NCI-H446 (cell line): Measurements from ENCODE around the gene AGRP.
"Not testable (repeated sequence)": the region's sequence is repeated elsewhere in the genome, so short reads cannot be mapped to it uniquely, and the experiment has no call there.

Source experiments
- DNase-seq, 2 experiments: peaks; one replicate each; lab custom pipeline; 2025; lab: John Stamatoyannopoulos, UW

Gene AGRP

DNA sequence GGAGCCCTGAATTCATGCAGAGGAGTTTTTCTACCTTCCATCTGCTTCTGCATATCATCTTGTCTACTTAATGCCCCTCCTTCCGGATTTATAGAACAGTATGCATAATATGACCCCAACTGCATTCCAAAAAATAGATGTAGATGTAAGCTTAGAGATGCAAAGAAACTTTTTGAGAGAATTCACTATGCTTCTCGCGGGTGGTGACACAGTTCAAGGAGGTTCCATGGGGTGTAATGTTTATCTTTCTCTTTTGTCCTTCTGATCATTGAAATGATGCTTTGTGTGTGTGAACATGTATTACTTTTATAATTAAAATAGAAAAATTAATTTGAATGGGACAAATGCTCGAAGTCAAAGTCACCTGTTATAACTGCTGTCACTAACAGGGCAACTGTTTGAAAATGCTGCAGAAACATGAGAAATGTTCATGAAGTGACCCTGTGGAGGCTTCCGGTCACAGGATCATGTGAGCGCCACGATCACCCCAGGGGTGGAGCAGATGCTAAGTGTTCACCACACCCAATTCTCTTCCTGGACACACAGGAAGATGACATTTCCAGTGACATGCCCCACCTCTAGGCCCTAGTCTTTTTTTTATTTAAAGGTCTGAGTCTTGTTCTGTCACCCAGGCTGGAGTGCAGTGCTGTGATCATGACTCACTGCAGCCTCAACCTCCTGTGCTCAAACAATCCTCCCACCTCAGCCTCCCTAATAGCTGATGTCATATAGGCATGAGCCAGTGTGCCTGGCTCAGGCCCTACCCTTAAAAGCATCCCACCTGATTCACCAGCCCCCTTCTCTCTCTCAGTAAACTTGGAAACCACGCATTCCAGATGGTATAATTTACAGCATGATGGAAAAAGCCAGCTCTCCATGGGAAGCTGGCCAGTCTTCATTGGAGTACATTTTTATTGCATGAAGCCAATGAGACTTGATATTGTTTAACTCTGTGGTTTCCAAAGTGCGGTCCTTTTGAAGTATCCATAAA lies 21.0 kb upstream of the AGRP start:
- DNase-seq: peak; percentile 32 to 69

GRCh38 chr16:67499106-67499505 lies 15.8 kb upstream of the AGRP start:
- DNase-seq: peak; percentile 8 to 78

GRCh38 chr16:67490335-67491096 lies 7.2 kb upstream of the AGRP start:
- DNase-seq: no peak

GRCh38 chr16:67489401-67490083 lies 6.2 kb upstream of the AGRP start:
- DNase-seq: peak in 1 of 2 experiments; percentile 24

DNA sequence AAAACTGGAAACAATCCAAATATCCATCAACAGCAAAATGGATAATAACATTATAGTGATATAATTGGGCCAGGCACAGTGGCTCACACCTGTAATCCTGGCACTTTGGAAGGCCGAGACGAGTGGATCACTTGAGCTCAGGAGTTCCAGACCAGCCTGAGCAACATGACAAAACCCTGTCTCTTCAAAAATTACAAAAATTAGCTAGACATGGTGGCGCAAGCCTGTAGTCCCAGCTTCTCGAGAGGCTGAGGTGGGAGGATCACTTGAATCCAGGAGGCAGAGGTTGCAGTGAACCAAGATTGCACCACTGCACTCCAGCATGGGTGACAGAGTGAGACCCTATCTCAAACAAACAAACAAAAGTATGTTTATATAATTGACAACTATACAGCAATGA lies 4.2 kb upstream of the AGRP start:
- DNase-seq: not testable (repeated sequence)

DNA sequence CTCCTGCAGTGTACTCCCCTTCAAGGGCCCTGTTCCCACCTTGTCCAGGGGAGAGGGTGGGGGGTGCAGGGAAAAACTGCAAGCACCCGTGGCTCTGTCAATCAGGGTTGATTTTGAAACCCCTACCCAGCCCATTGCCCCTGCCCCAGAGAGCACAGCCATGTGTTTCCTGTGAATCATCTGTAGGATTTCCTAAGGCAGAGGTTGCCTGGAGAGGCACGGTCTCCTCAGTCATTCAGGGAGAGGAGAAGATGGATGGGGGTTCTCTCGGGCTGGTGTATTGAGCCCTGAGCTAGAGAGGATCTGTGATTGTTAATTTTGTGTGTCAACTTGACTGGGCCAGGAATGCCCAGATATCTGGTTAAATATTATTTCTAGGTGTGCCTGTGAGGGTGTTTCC lies 3.5 kb upstream of the AGRP start:
- DNase-seq: no peak

DNA sequence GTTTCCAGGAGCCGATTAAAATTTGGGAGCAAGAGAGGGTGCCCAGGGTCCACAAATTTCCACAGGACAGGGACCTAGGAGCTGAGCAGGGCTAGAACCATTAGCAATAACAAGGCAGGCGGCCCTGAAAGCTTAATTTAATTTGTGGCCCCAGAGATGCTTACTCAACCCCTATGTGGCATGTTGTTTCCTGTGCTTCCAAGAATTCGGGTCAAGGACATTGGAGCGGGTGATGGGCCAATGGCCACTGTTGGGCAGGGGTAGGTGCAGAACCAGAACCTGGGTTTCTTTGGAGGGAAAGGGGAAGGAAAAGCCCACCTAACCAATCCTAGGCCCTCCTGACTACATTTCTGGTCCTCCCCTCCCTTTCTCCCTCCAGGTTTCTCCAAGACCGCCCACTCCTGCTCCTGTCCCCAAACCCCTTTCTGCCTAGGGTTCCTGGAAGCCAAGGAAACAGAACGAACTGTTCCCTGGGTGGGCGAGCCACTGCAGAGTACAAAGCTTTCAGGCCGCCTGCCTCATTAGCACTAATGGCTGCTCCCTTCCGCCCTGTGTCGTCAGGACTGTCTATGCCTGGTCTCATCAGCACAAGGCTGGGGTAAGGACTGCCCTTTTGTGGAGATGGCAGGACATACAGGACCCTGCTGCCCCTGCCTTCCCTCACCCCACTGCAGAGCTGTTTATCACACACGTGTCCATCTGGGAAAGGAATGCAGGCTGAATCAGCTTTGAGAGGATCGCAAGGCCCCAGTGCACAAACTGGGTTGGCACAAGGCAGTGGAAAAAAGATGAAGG lies 581 bp upstream of the AGRP start:
- DNase-seq: no peak

DNA sequence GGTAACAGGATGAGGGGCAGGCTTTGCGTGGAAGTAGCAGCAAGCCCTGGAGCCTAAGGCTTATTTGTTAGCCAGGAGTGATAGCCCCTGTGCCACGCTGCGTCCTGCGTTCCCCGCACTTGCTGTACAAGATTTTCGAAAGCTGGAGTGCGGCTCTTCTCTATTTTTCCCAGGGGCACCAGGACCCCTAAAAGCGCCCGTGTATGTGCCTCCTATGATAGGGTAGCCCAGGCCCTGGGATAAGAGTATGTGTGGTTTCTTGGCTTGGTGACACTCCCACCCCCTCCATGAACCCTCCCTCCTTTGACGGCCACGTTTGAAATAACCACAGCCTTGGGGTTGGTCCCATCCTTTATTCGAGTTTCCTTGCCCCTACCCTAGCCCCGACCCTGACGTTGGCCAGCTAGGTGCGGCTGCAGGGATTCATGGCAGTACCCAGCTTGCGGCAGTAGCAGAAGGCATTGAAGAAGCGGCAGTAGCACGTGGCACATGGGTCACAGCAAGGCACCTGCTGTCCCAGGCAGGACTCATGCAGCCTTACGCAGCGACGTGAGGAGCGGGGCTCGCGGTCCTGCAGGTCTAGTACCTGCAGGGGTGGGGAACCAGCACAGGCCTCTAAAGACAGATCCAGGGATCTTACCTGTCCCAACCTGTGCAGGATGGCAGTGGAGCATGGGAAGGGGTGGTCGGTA lies 968 bp downstream of the AGRP start:
- no peak for DNase-seq

DNA sequence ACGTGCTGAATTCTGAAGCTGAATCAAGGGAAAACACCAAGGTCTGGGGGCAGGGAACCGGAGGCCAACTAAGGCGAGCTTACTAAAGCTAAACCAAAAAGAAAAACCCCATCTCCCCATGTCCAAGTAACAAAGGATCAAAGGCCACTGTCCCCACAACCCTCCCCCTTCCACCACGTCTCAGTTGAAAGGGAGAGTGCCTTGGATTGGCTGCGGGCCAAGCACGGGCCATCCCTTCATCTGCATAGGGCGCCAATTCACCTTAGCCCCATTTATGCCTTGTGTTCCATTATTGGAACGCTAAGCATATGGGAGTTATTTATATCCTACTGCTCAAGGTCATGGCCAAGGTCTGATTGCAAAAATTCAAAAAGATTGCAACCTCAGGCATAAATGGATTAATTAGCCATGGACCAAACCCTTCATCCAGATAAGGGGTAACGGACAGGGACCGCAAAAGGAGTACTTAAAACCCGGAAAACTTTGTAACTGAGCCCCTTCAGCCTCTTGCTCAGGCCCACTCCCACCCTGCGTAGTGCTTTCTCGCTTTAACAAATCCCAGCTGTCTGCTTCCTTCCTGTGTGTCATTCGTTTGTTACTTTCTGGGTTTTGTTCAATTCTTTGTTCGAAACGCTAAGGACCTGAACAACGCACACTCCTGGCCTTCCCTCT lies 1.6 kb downstream of the AGRP start:
- peak in 1 of 2 experiments; percentile 48 for DNase-seq

DNA sequence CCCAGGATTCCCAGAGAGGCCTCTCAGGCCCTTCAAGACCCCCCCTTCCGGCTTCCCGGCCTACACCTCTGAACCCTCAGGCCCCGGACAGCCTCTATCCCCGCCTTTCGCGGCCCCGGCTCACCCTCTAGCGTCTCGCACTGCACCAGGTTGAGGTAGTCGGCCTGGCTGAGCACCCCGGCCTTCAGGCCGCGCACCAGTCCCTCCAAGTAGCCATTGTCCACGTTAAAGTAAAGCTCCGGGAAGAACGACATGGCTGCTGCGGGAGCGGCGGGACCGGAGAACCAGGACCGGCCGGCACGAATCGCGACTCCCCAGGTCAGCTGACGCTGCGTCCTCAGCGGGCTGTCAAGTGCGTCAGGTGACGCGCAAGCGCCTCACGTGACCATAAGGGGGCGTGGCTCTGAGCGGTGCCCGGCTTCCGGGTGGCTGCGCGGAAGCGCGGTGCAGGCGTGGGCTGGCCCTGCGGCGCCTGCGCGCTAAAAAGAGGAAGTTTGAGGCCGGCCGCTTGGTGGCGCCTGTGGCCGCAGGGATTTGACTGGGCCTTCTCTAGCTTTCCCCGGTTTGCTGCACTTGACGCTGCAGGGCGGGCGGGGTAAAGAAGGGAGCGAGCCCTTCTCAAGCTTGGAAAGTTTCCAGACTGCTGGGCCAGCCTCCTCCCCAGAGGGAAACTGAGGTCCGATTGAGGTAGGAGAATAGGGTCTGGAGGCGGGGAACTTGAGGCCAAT lies 2.4 kb downstream of the AGRP start, which contains the start of gene ATP6V0D1:
Gene ATP6V0D1 (minus strand): TSS at position 325 of the 728 bp plus-strand sequence. CDS start 71 bp downstream, at position 254.
- peak; percentile 90 to 96 for DNase-seq

GRCh38 chr16:67477960-67478554 lies 5.3 kb downstream of the AGRP start:
- DNase-seq: no peak

DNA sequence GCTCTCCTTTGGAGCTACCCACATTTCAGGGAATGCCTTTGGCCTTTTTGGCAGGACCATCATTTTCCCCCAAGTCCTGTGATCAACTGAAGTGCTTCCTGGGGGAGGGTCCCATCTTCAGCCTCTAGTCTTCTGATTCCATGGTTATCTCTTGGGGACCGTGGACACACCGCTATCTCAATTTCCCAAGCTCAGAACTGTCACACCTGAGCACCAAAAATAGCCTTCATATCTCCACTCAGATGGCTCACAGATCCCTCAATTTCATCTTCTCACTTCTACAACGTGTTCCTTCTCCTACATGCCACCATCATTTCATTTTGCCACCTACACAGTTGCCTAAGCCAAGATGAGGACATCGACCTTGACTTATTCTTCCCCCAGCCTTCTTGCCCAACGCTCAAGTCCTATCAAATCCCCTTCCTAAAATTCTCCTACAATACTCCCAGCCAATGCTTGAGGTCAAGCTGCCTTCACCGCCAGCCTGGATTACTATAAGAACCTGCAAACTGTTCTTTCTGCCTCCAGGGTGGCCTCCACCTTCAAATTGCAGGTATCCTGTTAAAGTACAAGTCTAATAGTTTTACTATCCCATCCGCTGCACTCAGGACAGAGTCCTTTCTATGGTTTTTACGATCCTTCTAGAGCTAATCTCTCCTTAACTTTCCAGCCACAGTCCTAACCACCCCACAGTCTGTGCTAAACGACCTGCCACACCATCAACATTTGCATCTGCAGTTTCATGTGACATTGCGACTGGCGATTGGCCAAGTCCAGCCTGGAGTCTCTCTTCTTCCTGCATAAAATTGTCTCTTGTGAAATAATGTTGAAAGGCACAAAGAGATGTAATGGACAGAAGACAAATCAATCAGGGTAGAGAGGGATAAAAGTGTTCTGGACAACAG lies 8.5 kb downstream of the AGRP start:
- no peak for DNase-seq

- DNase-seq: no peak
Measured at GRCh38 chr16:67471758-67472384, 11.5 kb downstream of the AGRP start.

GRCh38 chr16:67470359-67470758 lies 13.0 kb downstream of the AGRP start:
- peak in 1 of 2 experiments; percentile 83 for DNase-seq

DNA sequence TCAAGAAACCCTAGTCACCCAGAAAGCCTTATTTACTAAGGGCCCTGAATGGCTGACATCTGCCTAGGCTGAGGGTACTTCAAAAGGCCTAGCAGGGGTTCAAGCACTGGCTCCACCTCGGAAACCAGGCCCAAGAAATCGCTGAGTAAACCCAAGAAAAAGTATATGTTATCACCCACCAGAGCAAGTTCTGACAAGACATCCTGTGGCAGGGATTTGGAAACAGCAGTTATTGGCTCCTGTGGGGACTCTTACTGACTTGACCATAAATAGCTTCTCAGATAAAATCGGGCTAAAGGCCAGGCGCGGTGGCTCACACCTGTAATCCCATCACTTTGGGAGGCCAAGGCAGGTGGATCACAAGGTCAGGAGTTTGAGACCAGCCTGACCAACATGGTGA lies 14.6 kb downstream of the AGRP start:
- DNase-seq: no peak

- no peak for DNase-seq
Measured at GRCh38 chr16:67466581-67466980, 16.8 kb downstream of the AGRP start.

DNA sequence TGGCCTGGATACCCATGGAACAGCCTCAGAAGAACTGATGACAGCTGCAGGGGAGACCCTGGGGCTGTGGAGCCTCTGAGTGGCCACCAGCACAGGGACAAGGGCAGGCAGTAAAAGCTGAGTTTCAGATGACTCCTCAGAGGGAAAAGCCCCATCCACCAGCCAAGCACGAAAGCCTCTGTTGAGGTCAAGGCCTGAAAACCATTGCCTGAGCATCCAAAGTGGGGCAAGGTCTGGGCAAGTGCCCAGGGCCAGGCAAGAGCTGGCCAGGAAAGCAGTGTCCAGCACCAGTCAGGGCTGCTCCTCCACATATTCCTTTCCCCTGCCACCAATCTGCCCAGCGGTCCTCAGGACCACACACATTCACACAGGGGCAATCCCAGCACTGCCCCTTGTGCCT lies 18.8 kb downstream of the AGRP start:
- DNase-seq: no peak

DNA sequence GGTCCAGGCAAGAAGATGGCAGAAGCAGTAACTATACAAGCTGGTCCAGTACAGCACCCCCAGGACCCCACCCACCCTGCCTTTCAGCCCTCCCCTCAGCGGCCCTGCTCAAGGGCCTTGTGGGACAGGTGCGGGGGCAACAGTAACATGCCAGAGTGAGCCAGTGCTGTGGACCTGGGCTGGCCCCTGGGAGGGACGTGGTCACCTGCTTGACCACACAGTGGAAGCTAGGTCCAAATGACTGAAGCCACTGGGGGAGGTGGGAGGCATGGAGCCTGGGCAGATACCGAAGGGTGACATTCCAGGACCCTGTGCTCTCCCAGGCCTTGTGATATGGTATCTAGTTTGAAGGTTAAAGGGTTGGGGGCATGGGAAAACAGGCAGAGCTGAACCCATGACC lies 19.7 kb downstream of the AGRP start:
- DNase-seq: no peak
